Pancreas (tissue), 10 donors: ENCODE measurements around the gene SRRM2. TPM values are rescaled to one million over a fixed set of nuclear protein-coding genes. Genes with fewer than 3 reads are reported as not detected.

ENCODE experiments used
- ATAC-seq, 4 donors: fragments of 200-7000 bp; cut with Tn5 transposase; one replicate each; pipeline versions ENCODE4 v1.8.0 to v1.9.1; 2020; ENCODE audit warnings: mild to moderate bottlenecking in 4 of 4, moderate library complexity in 4 of 4
- DNase-seq, 6 donors: peaks; one replicate each; pipeline ENCODE4 v3.0.0-alpha.2; 2020
- FAIRE-seq: peaks from 2 replicates; lab custom pipeline; 2012; peaks lifted over from hg19 to GRCh38; lab: Jason Lieb, UNC
- H3K27ac ChIP-seq, 4 donors: fragments of 200-600 bp; sonication (generic); 1 replicate in 3 of 4; 2 replicates in 1 of 4; pipeline versions ENCODE4 v1.5.0 to v1.8.0; 2020
- H3K27me3 ChIP-seq, 4 donors: fragments of 200-600 bp; one replicate each; pipeline ENCODE4 v1.8.0; 2021
- H3K36me3 ChIP-seq, 3 donors: fragments of 200-600 bp; sonication (generic) in 1 of 3; one replicate each; pipeline versions ENCODE4 v1.5.0 to v1.8.0; 2020 to 2021
- H3K4me1 ChIP-seq, 3 donors: fragments of 200-600 bp; one replicate each; pipeline ENCODE4 v1.8.0; 2021
- H3K4me3 ChIP-seq, 4 donors: fragments of 200-600 bp; sonication (generic) in 2 of 4; one replicate each; pipeline versions ENCODE4 v1.5.0 to v1.8.0; 2020 to 2021
- H3K9me3 ChIP-seq, 4 donors: fragments of 200-600 bp; one replicate each; pipeline ENCODE4 v1.8.0; 2021
- CTCF ChIP-seq, 4 donors: fragments of 200-600 bp; sonication (generic) in 3 of 4; IDR thresholded peaks; one replicate each; pipeline versions ENCODE4 v1.5.0 to v1.8.0; 2021; ENCODE audit warnings: antibody characterized with exemption in 4 of 4
- WGBS, 2 donors: extraction: QIAGEN DNeasy Blood & Tissue Kit; methylation state at CpG; one replicate each; pipeline ENCODE4 v1.1.7; 2013; 5-methylcytosine and 5-hydroxymethylcytosine counted together
- intact Hi-C, 3 donors: fragments of 100-400 bp; cut with DNase I; formaldehyde crosslinking; loops; one replicate each; pipeline versions ENCODE4 v1.11.1 to v1.14.2; 2022
- polyA plus RNA-seq, 2 donors: library from polyadenylated mRNA; stranded (reverse); fragments of 200-250 nt; gene quantifications; one replicate each; pipeline ENCODE4 v1.2.3, GENCODE V29; 2013
- total RNA-seq, 6 donors: library from RNA; stranded (reverse); fragmentation: NEBNext Ultra II Directional in 4 of 6; extraction: Animal tissue kit (Norgen Biotek cat#: 25700) in 4 of 6; gene quantifications; one replicate each; pipeline versions ENCODE4 v1.2.1 to v1.2.4, GENCODE V29; 2021 to 2023
- donor health status: healthy with polysubstance abuse.
- donor health status: DM: no; HTN: no; CAD: no; lungs with moderate emphysema.
- donor health status: DM: no; HTN: no; CAD: no.
- donor health status: control.
- donor health status: control.
- donor health status: Bipolar disorder and iron deficiency.
- donor health status: DM: yes; HTN: yes; CAD: no.
- donor health status: DM: no; HTN: no; CAD: no.
- donor health status: DM: no; HTN: no; CAD: no.
- donor health status: DM: yes; HTN: yes; CAD: no.

The SRRM2 gene
- total and polyA plus RNA-seq, 8 donors = 244 to 1,932 (median 380) TPM

GRCh38 chr16:2798723-2799204 is 46.3 kb downstream of the SRRM2 start:
- 65 to 68% methylated on average over 36 to 39 of the region's 39 CpGs for WGBS, 2 donors
- Histone ChIP-seq H3K9me3 (no peaks in the 10 kb centered on the region), H3K4me1 (no peaks in the 10 kb centered on the region), H3K27ac (no peak overlapping the region), H3K27me3 (no peaks in the 10 kb centered on the region), H3K36me3 (no peaks in the 10 kb centered on the region), H3K4me3 (no peak overlapping the region)
- FAIRE-seq (no peak), ATAC-seq (no peak), DNase-seq (peak in 2 of 6 donors; percentile 45 to 60)
- TF ChIP-seq CTCF (IDR thresholded peaks at IDR 0.05) = no peak
- intact Hi-C loops = no loop called here

- no peak for TF ChIP-seq CTCF (IDR thresholded peaks at IDR 0.05)
- Histone ChIP-seq H3K36me3 (no peaks in the 10 kb centered on the region), H3K27ac (no peak overlapping the region), H3K9me3 (no peaks in the 10 kb centered on the region), H3K27me3 (no peaks in the 10 kb centered on the region), H3K4me3 (no peak overlapping the region), H3K4me1 (no peaks in the 10 kb centered on the region)
- DNase-seq = peak in 2 of 6 donors; percentile 34 to 44
- WGBS, 2 donors = 79 to 87% methylated on average over 18 to 21 of the region's 21 CpGs
- intact Hi-C loops = no loop called here
- FAIRE-seq = no peak
- ATAC-seq = no peak
Measured at GRCh38 chr16:2799205-2799858, 46.9 kb downstream of the SRRM2 start.

GRCh38 chr16:2799859-2800226 is 47.4 kb downstream of the SRRM2 start:
- DNase-seq (peak in 1 of 6 donors; percentile 4), ATAC-seq (peak in 2 of 4 donors; percentile 66 to 75), FAIRE-seq (no peak)
- no peaks in the 10 kb centered on the region for H3K4me1 ChIP-seq
- no peak overlapping the region for H3K27ac ChIP-seq
- no peak for TF ChIP-seq CTCF (IDR thresholded peaks at IDR 0.05)
- no peaks in the 10 kb centered on the region for H3K9me3 ChIP-seq
- H3K4me3 ChIP-seq = no peak overlapping the region
- intact Hi-C loops = no loop called here
- no peaks in the 10 kb centered on the region for H3K36me3 ChIP-seq
- 77 to 82% methylated on average over 1 of the region's 1 CpG for WGBS, 2 donors
- H3K27me3 ChIP-seq = no peaks in the 10 kb centered on the region

- WGBS, 2 donors = 78 to 81% methylated on average over 3 of the region's 3 CpGs
- Histone ChIP-seq H3K9me3 (no peaks in the 10 kb centered on the region), H3K4me3 (no peak overlapping the region), H3K36me3 (no peaks in the 10 kb centered on the region), H3K4me1 (no peaks in the 10 kb centered on the region), H3K27ac (no peak overlapping the region), H3K27me3 (no peaks in the 10 kb centered on the region)
- TF ChIP-seq CTCF (IDR thresholded peaks at IDR 0.05) = no peak
- ATAC-seq (no peak), DNase-seq (no peak), FAIRE-seq (no peak)
- intact Hi-C loops = no loop called here
Measured at GRCh38 chr16:2803545-2804195, 51.2 kb downstream of the SRRM2 start.

- no peak for ATAC-seq
- H3K4me3 ChIP-seq = no peak overlapping the region
- no peak for TF ChIP-seq CTCF (IDR thresholded peaks at IDR 0.05)
- intact Hi-C loops = no loop called here
- no peaks in the 10 kb centered on the region for H3K9me3 ChIP-seq
- WGBS, 2 donors = 79 to 88% methylated on average over 4 of the region's 4 CpGs
- H3K27me3 ChIP-seq = no peaks in the 10 kb centered on the region
- H3K4me1 ChIP-seq = no peaks in the 10 kb centered on the region
- FAIRE-seq = no peak
- H3K27ac ChIP-seq = no peak overlapping the region
- H3K36me3 ChIP-seq = no peaks in the 10 kb centered on the region
- peak in 2 of 6 donors; percentile 11 to 23 for DNase-seq
Measured at GRCh38 chr16:2804728-2805127, 52.3 kb downstream of the SRRM2 start.
